ENCODE data around the gene PRUNE2.

The PRUNE2 gene

GRCh38 chr9:76664120-76664519, 241.8 kb downstream of the PRUNE2 start:
- no peak for DNase-seq
- Histone ChIP-seq H3K4me1 (no peaks in the 10 kb centered on the region; the same call in 1 of the 2 replicates), H3K4me3 (ENCODE audit: low read depth, low read length) (no peak overlapping the region), H3K9me3 (no peaks in the 10 kb centered on the region; the same call in 1 of the 2 replicates), H3K27me3 (no peaks in the 10 kb centered on the region), H3K36me3 (no peaks in the 10 kb centered on the region)
- TF ChIP-seq CTCF (IDR thresholded peaks at IDR 0.05; ENCODE audit: low read depth, low read length), result no peak

- no peak for DNase-seq
- TF ChIP-seq CTCF (IDR thresholded peaks at IDR 0.05; ENCODE audit: low read depth, low read length), result no peak
- H3K4me3 ChIP-seq (ENCODE audit: low read depth, low read length), result no peak overlapping the region
- no peaks in the 10 kb centered on the region for H3K36me3 ChIP-seq
- no peaks in the 10 kb centered on the region; the same call in 1 of the 2 replicates for H3K9me3 ChIP-seq
- H3K27me3 ChIP-seq, result no peaks in the 10 kb centered on the region
- H3K4me1 ChIP-seq, result peaks cover under 1% of the 10 kb centered on the region; the same call in 1 of the 2 replicates
These were observed 243.2 kb downstream of the PRUNE2 start for GRCh38 chr9:76662476-76663281.

- Histone ChIP-seq H3K36me3 (no peaks in the 10 kb centered on the region; the same call in none of the 2 replicates), H3K4me1 (peaks cover 3% of the 10 kb centered on the region; the same call in 1 of the 2 replicates), H3K27me3 (no peaks in the 10 kb centered on the region), H3K9me3 (no peaks in the 10 kb centered on the region), H3K4me3 (ENCODE audit: low read depth, low read length) (no peak overlapping the region)
- DNase-seq, result no peak
- TF ChIP-seq CTCF (IDR thresholded peaks at IDR 0.05; ENCODE audit: low read depth, low read length), result peak; percentile 57
These were observed 247.2 kb downstream of the PRUNE2 start for GRCh38 chr9:76658510-76659231.

GRCh38 chr9:76657265-76657664, 248.6 kb downstream of the PRUNE2 start:
- no peak for TF ChIP-seq CTCF (IDR thresholded peaks at IDR 0.05; ENCODE audit: low read depth, low read length)
- H3K4me1 ChIP-seq, result peaks cover 3% of the 10 kb centered on the region; the same call in 1 of the 2 replicates

GRCh38 chr9:76655971-76656370, 249.9 kb downstream of the PRUNE2 start:
- H3K36me3 ChIP-seq, result no peaks in the 10 kb centered on the region; the same call in none of the 2 replicates
- H3K4me1 ChIP-seq, result peaks cover 3% of the 10 kb centered on the region; the same call in 1 of the 2 replicates
- no peak for TF ChIP-seq CTCF (IDR thresholded peaks at IDR 0.05; ENCODE audit: low read depth, low read length)

More at GRCh38 chr9:76657265-76657664, 248.6 kb downstream of the PRUNE2 start:
- Histone ChIP-seq H3K4me3 (ENCODE audit: low read depth, low read length) (no peak overlapping the region), H3K27me3 (no peaks in the 10 kb centered on the region), H3K36me3 (no peaks in the 10 kb centered on the region; the same call in none of the 2 replicates), H3K9me3 (no peaks in the 10 kb centered on the region)
- DNase-seq, result no peak

More at GRCh38 chr9:76655971-76656370, 249.9 kb downstream of the PRUNE2 start:
- DNase-seq, result no peak
- Histone ChIP-seq H3K9me3 (no peaks in the 10 kb centered on the region), H3K27me3 (no peaks in the 10 kb centered on the region), H3K4me3 (ENCODE audit: low read depth, low read length) (no peak overlapping the region)

Data from BE2C (cell line).